ENCODE results near the gene ENTREP3. TPM values are rescaled to one million over a fixed set of nuclear protein-coding genes. Genes with fewer than 3 reads are reported as not detected.
A peak's percentile ranks its signal among the peaks of the same experiment; 100 is the strongest.
"Not testable (repeated sequence)": the region's sequence is repeated elsewhere in the genome, so short reads cannot be mapped to it uniquely, and the experiment has no call there.

Gene ENTREP3
- total and polyA plus RNA-seq, 4 donors: 6.0 to 28.7 (median 24.1) TPM

GRCh38 chr1:155236451-155236850 is 18.8 kb downstream of the ENTREP3 start:
- no peaks in the 10 kb centered on the region for H3K36me3 ChIP-seq (ENCODE audit: control insufficient read depth in 1 of 2, insufficient read depth in 2 of 2, low read length in 1 of 2)
- no peak overlapping the region for H3K4me3 ChIP-seq (ENCODE audit: low read length in 2 of 2)
- WGBS, 2 donors: 86 to 88% methylated on average over 5 of the region's 5 CpGs
- H3K27me3 ChIP-seq (ENCODE audit: control insufficient read depth in 1 of 2, insufficient read depth in 2 of 2, low read length in 1 of 2): no peaks in the 10 kb centered on the region
- DNase-seq: no peak
- H3K27ac ChIP-seq (ENCODE audit: low read depth in 1 of 2, low read length in 2 of 2): no peak overlapping the region
- H3K9me3 ChIP-seq (ENCODE audit: control insufficient read depth, low read length): no peaks in the 10 kb centered on the region
- ATAC-seq (ENCODE audit: low FRiP score): no peak
- intact Hi-C loops (cut with DNase I): no loop called here
- no peaks in the 10 kb centered on the region for H3K4me1 ChIP-seq (ENCODE audit: control insufficient read depth in 1 of 2, insufficient read depth in 2 of 2, low read length in 2 of 2)

- H3K4me3 ChIP-seq (ENCODE audit: low read length in 2 of 2); DNase-seq; H3K9me3 ChIP-seq (ENCODE audit: control insufficient read depth, low read length); H3K4me1 ChIP-seq (ENCODE audit: control insufficient read depth in 1 of 2, insufficient read depth in 2 of 2, low read length in 2 of 2); ATAC-seq (ENCODE audit: low FRiP score); H3K27me3 ChIP-seq (ENCODE audit: control insufficient read depth in 1 of 2, insufficient read depth in 2 of 2, low read length in 1 of 2); H3K36me3 ChIP-seq (ENCODE audit: control insufficient read depth in 1 of 2, insufficient read depth in 2 of 2, low read length in 1 of 2); intact Hi-C loops (cut with DNase I); H3K27ac ChIP-seq (ENCODE audit: low read depth in 1 of 2, low read length in 2 of 2): not testable (repeated sequence)
- WGBS, 2 donors: 88 to 94% methylated on average over 7 to 8 of the region's 9 CpGs
These were observed 19.9 kb downstream of the ENTREP3 start for GRCh38 chr1:155235375-155235774.

- H3K9me3 ChIP-seq (ENCODE audit: control insufficient read depth, low read length); H3K27me3 ChIP-seq (ENCODE audit: control insufficient read depth in 1 of 2, insufficient read depth in 2 of 2, low read length in 1 of 2); H3K4me3 ChIP-seq (ENCODE audit: low read length in 2 of 2); ATAC-seq (ENCODE audit: low FRiP score); H3K4me1 ChIP-seq (ENCODE audit: control insufficient read depth in 1 of 2, insufficient read depth in 2 of 2, low read length in 2 of 2); DNase-seq; H3K27ac ChIP-seq (ENCODE audit: low read depth in 1 of 2, low read length in 2 of 2); intact Hi-C loops (cut with DNase I); H3K36me3 ChIP-seq (ENCODE audit: control insufficient read depth in 1 of 2, insufficient read depth in 2 of 2, low read length in 1 of 2): not testable (repeated sequence)
- 99 to 100% methylated on average over 1 to 2 of the region's 5 CpGs for WGBS, 2 donors
These were observed 21.8 kb downstream of the ENTREP3 start for GRCh38 chr1:155233502-155233901.

GRCh38 chr1:155232001-155232978 is 23.0 kb downstream of the ENTREP3 start:
- ATAC-seq (ENCODE audit: low FRiP score): peak; percentile 16
- peak overlapping the region in 1 of 2 donors; percentile 8 for H3K27ac ChIP-seq (ENCODE audit: low read depth in 1 of 2, low read length in 2 of 2)
- WGBS, 2 donors: 9 to 15% methylated on average over 13 of the region's 13 CpGs
- H3K36me3 ChIP-seq (ENCODE audit: control insufficient read depth in 1 of 2, insufficient read depth in 2 of 2, low read length in 1 of 2); H3K4me1 ChIP-seq (ENCODE audit: control insufficient read depth in 1 of 2, insufficient read depth in 2 of 2, low read length in 2 of 2); intact Hi-C loops (cut with DNase I); H3K9me3 ChIP-seq (ENCODE audit: control insufficient read depth, low read length); H3K27me3 ChIP-seq (ENCODE audit: control insufficient read depth in 1 of 2, insufficient read depth in 2 of 2, low read length in 1 of 2); H3K4me3 ChIP-seq (ENCODE audit: low read length in 2 of 2): not testable (repeated sequence)
- peak; percentile 76 to 80 for DNase-seq

GRCh38 chr1:155231302-155231701 is 24.0 kb downstream of the ENTREP3 start:
- H3K27me3 ChIP-seq (ENCODE audit: control insufficient read depth in 1 of 2, insufficient read depth in 2 of 2, low read length in 1 of 2); ATAC-seq (ENCODE audit: low FRiP score); H3K4me3 ChIP-seq (ENCODE audit: low read length in 2 of 2); H3K9me3 ChIP-seq (ENCODE audit: control insufficient read depth, low read length); H3K4me1 ChIP-seq (ENCODE audit: control insufficient read depth in 1 of 2, insufficient read depth in 2 of 2, low read length in 2 of 2); H3K36me3 ChIP-seq (ENCODE audit: control insufficient read depth in 1 of 2, insufficient read depth in 2 of 2, low read length in 1 of 2); intact Hi-C loops (cut with DNase I); DNase-seq: not testable (repeated sequence)
- WGBS, 2 donors: 93 to 94% methylated on average over 3 of the region's 3 CpGs
- H3K27ac ChIP-seq (ENCODE audit: low read depth in 1 of 2, low read length in 2 of 2): peak overlapping the region; percentile 29 to 75

GRCh38 chr1:155228096-155228427 is 27.2 kb downstream of the ENTREP3 start:
- peaks cover 5 to 8% of the 10 kb centered on the region in 2 donors for H3K4me1 ChIP-seq (ENCODE audit: control insufficient read depth in 1 of 2, insufficient read depth in 2 of 2, low read length in 2 of 2)

GRCh38 chr1:155227261-155228095 is 27.8 kb downstream of the ENTREP3 start:
- Histone ChIP-seq H3K4me3 (ENCODE audit: low read length in 2 of 2) (peak overlapping the region; percentile 37 to 57), H3K27ac (ENCODE audit: low read depth in 1 of 2, low read length in 2 of 2) (peak overlapping the region in 1 of 2 donors; percentile 83), H3K27me3 (ENCODE audit: control insufficient read depth in 1 of 2, insufficient read depth in 2 of 2, low read length in 1 of 2) (no peaks in the 10 kb centered on the region), H3K36me3 (ENCODE audit: control insufficient read depth in 1 of 2, insufficient read depth in 2 of 2, low read length in 1 of 2) (no peaks in the 10 kb centered on the region), H3K4me1 (ENCODE audit: control insufficient read depth in 1 of 2, insufficient read depth in 2 of 2, low read length in 2 of 2) (peaks cover 5 to 8% of the 10 kb centered on the region in 2 donors), H3K9me3 (ENCODE audit: control insufficient read depth, low read length) (no peaks in the 10 kb centered on the region)
- WGBS, 2 donors: 1% methylated on average over 42 of the region's 42 CpGs
- ATAC-seq (ENCODE audit: low FRiP score) (peak; percentile 98), DNase-seq (peak; percentile 99)
- intact Hi-C loops (cut with DNase I): loop anchor here in 1 of 2 donors (1.0 to 5.0 kb wide), 3 partner anchors 19 to 50 kb away; partner anchors contain the start of gene MTX1

More at GRCh38 chr1:155228096-155228427, 27.2 kb downstream of the ENTREP3 start:
- DNase-seq (no peak), ATAC-seq (ENCODE audit: low FRiP score) (no peak)
- Histone ChIP-seq H3K27me3 (ENCODE audit: control insufficient read depth in 1 of 2, insufficient read depth in 2 of 2, low read length in 1 of 2) (no peaks in the 10 kb centered on the region), H3K4me3 (ENCODE audit: low read length in 2 of 2) (no peak overlapping the region), H3K9me3 (ENCODE audit: control insufficient read depth, low read length) (no peaks in the 10 kb centered on the region), H3K36me3 (ENCODE audit: control insufficient read depth in 1 of 2, insufficient read depth in 2 of 2, low read length in 1 of 2) (no peaks in the 10 kb centered on the region), H3K27ac (ENCODE audit: low read depth in 1 of 2, low read length in 2 of 2) (peak overlapping the region in 1 of 2 donors; percentile 83)
- WGBS, 2 donors: 46 to 47% methylated on average over 9 of the region's 9 CpGs
- intact Hi-C loops (cut with DNase I): loop anchor here in 1 of 2 donors (5.0 kb wide), 2 partner anchors 36 to 51 kb away; no protein-coding TSS in a partner anchor

- DNase-seq (peak; percentile 74 to 84), ATAC-seq (ENCODE audit: low FRiP score) (peak; percentile 62)
- WGBS, 2 donors: 0% methylated on average over 19 of the region's 19 CpGs
- Histone ChIP-seq H3K4me1 (ENCODE audit: control insufficient read depth in 1 of 2, insufficient read depth in 2 of 2, low read length in 2 of 2) (peaks cover 5 to 8% of the 10 kb centered on the region in 2 donors), H3K4me3 (ENCODE audit: low read length in 2 of 2) (peak overlapping the region; percentile 37 to 57), H3K36me3 (ENCODE audit: control insufficient read depth in 1 of 2, insufficient read depth in 2 of 2, low read length in 1 of 2) (no peaks in the 10 kb centered on the region), H3K27me3 (ENCODE audit: control insufficient read depth in 1 of 2, insufficient read depth in 2 of 2, low read length in 1 of 2) (no peaks in the 10 kb centered on the region), H3K9me3 (ENCODE audit: control insufficient read depth, low read length) (no peaks in the 10 kb centered on the region), H3K27ac (ENCODE audit: low read depth in 1 of 2, low read length in 2 of 2) (peak overlapping the region in 1 of 2 donors; percentile 83)
- intact Hi-C loops (cut with DNase I): loop anchor here in 1 of 2 donors (1.0 to 5.0 kb wide), 3 partner anchors 19 to 50 kb away; partner anchors contain the start of gene MTX1
These were observed 28.4 kb downstream of the ENTREP3 start for GRCh38 chr1:155226910-155227260.
